G401.6 (cell line): ENCODE measurements around the gene BNC2.

Experiments
- FAIRE-seq: peaks from 2 replicates; lab custom pipeline; 2012; peaks lifted over from hg19 to GRCh38; lab: Jason Lieb, UNC

BNC2 gene

DNA sequence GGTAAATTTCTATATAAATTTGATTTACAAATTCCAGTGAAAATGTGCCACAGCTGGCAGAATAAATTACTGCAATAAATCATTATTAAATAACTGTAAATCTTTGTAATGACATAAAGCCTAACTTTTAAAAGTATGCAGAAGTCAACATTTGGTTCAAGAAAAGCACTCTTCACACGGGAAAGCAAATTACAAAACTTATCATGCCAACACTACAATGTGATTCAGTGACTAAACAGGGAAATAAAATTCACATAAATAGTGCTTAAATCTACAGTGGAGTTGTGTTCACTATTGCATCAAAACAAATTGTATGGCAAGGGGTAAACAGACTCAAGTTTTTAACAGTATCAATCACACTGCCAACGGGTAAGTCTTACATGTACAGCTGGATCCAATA lies 117.2 kb downstream of the BNC2 start:
- peak; percentile 13 for FAIRE-seq

DNA sequence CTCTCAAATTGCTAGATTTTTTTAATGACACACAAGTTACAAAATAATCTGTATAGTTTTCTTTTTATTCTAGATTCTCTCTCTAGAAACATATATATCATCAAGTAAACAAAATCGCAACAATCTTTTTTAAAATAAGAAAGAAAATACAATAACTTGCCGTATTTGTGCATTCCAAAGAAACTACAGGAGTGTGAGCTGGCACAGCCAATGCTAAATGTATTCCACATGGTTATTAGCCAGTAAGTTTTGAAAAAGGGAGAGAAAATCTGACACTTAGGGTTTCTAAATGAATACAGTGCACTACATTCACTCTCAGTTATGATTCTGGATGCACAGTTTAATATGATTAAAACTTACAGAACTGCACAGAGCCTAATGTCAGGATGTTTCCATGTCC lies 117.9 kb downstream of the BNC2 start:
- no peak for FAIRE-seq

GRCh38 chr9:16750553-16750952 lies 119.9 kb downstream of the BNC2 start:
- FAIRE-seq, result no peak

DNA sequence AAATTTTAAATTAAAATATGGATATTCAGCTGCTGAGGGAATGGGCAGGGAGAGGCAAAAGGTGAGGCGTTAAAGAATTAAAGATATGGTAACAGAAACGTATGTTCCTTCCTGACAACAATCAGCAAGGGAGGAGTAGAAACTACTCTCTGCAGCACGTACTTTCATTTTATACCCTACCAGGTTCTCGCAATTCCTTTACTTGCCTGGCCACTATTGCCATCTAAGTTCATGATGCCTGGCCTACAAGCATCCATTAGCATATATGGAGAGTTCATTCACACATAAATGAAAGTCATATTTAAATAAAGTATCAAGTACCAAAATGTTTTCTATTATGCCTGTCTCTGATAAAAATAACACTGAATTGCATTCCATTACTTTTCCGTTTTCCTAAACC lies 125.1 kb downstream of the BNC2 start:
- FAIRE-seq, result no peak

GRCh38 chr9:16744394-16744793 lies 126.1 kb downstream of the BNC2 start:
- FAIRE-seq, result no peak

DNA sequence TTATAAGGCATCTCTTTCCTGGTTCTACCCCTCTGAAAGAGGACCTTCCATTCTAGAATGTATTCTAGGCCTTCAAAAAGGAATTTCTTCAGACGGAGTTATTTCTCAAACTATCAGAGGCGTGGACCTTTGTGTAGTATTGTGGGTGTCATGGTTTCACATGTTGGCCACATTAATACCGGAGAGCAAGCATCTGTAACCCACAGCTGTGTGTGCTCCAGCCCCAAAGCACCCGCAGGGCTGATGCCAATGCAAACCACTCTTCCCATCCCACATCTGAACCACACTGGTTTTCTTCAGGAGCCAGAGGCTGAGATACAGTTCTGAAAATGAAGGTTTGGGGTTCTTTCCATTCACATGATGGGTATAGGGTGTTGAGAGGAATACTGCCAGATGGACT lies 127.1 kb downstream of the BNC2 start:
- no peak for FAIRE-seq

- no peak for FAIRE-seq
Observed at GRCh38 chr9:16735001-16735400, 135.5 kb downstream of the BNC2 start.

- FAIRE-seq, result peak; percentile 56
Observed at GRCh38 chr9:16732546-16732945, 137.9 kb downstream of the BNC2 start.

GRCh38 chr9:16730162-16730561 lies 140.3 kb downstream of the BNC2 start:
- FAIRE-seq, result no peak

DNA sequence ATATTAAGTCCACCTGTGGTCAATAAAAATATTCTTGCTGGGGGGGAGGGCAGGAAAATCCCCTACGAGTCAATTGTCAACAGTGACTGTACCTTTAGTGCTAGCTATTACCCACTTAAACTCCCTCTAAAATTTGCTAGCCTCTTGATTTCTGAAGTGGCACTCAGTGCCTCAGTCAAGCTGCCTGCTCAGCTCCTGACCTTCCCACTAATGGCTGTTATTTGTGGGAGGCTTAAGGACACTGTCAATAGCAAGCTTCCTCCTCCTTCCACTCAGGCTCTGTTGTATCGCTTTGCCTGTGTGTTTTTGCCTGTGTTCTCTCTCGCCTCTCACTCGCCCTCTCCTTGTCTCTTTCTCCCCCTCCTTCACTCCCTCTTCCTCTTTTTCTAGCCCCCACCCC lies 140.8 kb downstream of the BNC2 start:
- FAIRE-seq, result no peak

- FAIRE-seq, result no peak
Observed at GRCh38 chr9:16728137-16728508, 142.3 kb downstream of the BNC2 start.

DNA sequence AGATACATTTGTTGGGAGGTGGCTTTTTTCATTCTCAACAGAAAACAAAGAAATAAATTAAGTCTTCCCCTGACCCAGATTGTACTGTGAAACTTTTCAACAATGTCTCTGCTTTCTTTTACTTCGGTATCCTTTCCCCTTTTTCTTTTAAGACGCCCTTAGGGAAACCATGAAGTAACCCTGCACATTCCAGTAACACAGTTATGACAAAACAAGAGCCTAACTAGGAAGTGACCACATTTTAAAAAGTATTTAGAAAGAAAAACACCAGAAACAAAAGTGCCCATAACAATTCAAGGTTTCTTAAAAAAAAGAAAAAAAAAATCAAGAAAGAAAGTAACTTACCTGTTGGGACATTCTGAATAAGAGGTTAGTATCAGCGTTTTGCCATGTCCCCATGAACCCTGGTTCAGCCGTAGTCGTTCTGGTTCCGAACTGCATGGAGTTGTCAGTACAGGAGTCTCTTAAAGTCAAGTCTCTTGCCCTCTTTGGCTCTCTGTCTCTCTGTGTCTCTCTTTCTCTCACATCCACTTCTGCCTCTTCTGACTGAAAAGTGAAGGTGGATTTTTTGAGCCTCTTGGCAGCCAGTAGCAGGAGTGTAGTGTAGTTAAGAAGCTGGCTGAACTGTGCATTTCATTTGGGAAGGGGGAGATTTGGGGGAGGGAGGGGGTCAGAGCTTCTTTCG lies 142.9 kb downstream of the BNC2 start:
- FAIRE-seq, result peak; percentile 70

DNA sequence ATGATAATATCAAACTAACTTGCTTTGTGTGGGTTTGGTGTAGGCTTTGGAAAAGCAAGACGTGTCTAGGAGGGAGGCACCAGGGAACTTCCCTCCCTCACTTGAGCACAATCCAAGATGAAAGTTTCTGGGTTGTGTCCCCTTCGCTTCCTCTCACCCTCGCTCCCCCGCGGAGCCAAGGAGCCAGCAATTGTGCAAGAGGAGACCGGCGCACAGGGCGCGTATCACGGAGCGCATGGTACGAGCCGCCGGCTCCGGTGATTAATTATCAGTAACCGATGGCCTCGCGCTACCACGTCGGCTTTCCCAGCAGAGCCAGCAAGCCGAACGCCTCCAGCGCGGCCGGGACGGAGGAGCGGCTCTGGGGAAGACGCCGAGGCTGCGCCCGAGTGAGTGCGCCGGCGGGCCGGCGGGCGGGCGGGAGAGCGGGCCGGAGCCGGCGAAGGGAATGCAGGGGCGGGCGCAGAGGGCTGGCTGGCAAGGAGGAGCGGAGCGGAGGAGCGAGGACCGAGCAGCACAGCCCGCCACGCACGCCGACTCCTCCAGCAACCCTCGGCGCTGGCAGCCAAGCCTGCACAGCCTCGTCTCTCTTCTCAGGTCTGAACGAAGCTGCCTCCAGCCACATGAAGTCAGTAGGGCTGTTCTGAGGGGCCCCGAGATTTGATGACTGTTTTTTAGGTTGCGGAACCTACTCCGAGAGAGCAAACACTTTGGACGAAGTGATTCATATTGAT lies 143.6 kb downstream of the BNC2 start:
- FAIRE-seq, result peak; percentile 93

- FAIRE-seq, result no peak
Observed at GRCh38 chr9:16726029-16726428, 144.4 kb downstream of the BNC2 start.

- FAIRE-seq, result no peak
Observed at GRCh38 chr9:16725066-16725465, 145.4 kb downstream of the BNC2 start.

GRCh38 chr9:16721972-16722371 lies 148.5 kb downstream of the BNC2 start:
- no peak for FAIRE-seq

GRCh38 chr9:16720386-16720785 lies 150.1 kb downstream of the BNC2 start:
- peak; percentile 90 for FAIRE-seq

DNA sequence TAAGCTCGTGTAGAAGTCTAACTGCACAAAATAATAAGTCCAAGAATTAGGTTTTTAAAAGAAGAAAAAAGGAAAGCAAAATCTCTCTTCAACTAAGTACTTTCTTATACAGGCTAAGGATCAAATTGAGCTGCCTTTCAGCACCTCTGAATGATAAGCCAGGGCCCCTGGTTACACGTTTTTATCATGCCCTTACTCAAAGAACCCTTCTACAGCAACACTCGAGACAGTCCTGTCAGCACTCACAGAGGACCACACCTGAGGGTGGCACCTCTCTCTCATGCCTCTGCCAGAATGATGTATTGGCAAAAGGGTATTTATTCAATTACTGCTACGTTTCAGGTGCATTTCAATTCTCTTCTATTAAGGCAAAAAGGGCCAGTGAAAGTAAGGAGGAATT lies 150.5 kb downstream of the BNC2 start:
- FAIRE-seq, result peak; percentile 37

DNA sequence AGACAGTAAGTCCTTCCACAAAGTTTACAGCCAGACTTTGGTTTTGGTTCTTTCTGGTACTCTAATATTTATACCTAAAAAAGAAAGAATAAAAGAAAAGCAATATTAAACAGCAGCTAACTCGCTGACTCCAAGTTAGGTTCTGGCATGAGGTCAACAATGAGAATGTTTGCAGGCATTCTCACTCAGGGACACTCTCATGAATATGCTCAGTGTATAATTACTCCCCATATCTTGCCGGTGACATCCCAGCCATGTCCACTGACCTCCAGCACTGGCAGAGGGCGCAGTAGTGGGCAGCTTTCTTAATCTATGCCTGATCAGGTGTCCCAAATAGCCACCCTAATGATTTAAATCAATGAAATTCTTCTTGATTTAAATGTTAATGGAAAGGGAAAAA lies 151.5 kb downstream of the BNC2 start:
- FAIRE-seq, result peak; percentile 3

DNA sequence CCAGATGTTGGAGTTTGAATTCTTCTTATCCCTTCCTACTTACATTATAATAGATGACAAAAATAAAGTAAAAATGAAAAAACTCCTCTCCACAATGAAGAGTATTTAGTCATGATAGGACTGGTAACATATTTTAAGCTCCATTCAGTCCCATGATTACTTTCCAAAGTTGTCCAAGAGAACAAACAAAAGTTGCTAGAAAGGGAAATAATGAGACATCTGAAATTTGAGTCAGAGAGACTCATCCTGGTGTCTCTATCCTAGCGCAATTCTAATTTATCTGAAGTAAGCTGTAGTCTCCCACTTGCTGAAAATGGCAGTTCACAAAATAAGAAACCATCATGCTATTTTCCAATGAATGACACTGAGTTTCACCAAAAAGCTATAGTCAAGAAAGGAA lies 152.2 kb downstream of the BNC2 start:
- peak; percentile 50 for FAIRE-seq

DNA sequence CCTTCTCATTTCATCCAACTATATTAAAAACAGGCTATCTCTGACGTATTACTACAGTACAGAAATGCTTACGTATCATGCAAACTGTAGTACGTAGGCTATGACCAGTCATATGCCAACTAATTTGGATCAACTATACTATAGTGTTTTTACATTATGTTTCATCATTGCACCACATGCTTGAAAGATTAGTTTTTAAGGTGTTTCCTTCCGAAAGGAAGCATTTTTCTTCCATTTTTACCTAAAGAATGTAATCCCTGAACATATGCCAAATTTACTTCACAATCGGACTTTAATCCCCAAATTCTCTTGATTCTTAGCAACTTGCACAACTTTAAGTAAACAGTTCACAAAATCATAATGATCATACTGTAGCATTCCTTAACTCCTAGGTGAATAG lies 153.9 kb downstream of the BNC2 start:
- peak; percentile 19 for FAIRE-seq

DNA sequence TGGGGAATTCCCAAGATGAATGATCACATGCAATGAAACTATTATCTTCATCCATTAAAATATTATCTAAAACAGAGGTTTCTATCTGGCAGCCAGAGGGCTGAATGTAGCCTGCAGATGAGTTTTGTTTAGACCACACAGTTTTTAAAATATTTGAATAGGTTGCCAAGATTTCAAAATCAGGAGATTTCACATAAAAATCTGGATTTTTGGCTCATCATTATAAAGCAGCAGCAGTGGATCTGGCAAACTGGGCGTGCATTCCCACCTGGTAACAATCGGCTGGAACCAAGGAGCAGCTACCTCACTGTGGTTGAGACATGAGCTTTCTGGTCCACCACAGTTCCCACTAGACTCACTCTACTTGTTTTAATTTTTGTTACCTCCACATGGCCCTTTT lies 155.1 kb downstream of the BNC2 start:
- no peak for FAIRE-seq

DNA sequence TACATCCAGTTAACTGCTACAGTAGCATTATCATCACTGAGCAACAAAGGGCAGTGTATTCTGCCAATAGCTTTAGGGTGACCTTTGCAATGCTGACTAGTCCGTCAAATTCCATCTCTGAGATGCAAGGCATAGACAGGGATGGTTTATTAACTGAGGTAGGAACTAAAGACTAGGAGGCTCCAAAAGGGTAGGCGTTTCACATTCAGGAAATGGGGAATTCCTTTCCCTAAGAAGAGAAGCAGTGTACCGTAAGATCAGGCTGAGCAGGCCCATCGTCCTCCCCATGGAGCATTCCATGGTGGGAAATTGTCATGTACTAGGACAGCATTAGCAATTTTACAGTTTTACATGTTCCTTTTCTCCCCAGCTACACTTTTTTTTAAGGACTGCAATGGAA lies 157.7 kb downstream of the BNC2 start:
- FAIRE-seq, result no peak

DNA sequence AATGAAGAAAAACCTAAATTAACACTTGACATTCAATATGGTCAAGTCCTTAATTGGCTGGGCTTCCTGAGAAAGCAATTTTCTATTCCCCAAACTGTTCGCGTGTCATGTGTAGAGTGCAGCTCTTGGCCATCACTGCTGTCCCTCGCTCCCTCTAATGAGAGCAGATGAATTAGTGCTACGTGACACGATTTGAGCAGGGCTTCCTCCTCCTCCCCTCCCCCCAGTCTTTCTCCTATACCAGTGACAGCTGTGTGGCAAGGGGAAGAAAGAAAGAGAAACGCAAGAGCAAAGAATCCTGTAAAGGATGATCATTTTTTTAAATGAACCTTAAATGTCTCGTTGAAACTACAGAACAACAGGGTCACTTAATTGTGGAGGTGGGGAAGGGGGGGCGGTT lies 159.6 kb downstream of the BNC2 start:
- no peak for FAIRE-seq
